Esophagus muscularis mucosa (tissue), 4 donors: ENCODE data around the gene EMP2. TPM values are rescaled to one million over a fixed set of nuclear protein-coding genes. Genes with fewer than 3 reads are reported as not detected.

Experiments used
- DNase-seq: peaks from one replicate; pipeline ENCODE4 v3.0.0-alpha.2; 2017; ENCODE audit errors: extremely low spot score
- H3K27ac ChIP-seq, 4 donors: fragments of 200-600 bp; sonication (generic); replicated peaks in 1 of 4; 1 replicate in 3 of 4; 2 replicates in 1 of 4; pipeline ENCODE4 v1.5.1; 2016 to 2019; ENCODE audit warnings: mild to moderate bottlenecking in 1 of 4
- H3K27me3 ChIP-seq, 4 donors: fragments of 200-600 bp; sonication (generic); one replicate each; pipeline versions ENCODE4 v1.5.1 to v1.6.0; 2016 to 2019
- H3K36me3 ChIP-seq, 4 donors: fragments of 200-600 bp; sonication (generic); one replicate each; pipeline ENCODE4 v1.5.1; 2016 to 2019
- H3K4me1 ChIP-seq, 4 donors: fragments of 200-600 bp; sonication (generic); one replicate each; pipeline ENCODE4 v1.5.1; 2016 to 2019
- H3K4me3 ChIP-seq, 4 donors: fragments of 200-600 bp; sonication (generic); 1 replicate in 2 of 4; 2 replicates in 2 of 4; pipeline ENCODE4 v1.5.1; 2016 to 2019; ENCODE audit warnings: mild to moderate bottlenecking in 4 of 4, moderate library complexity in 1 of 4
- H3K9me3 ChIP-seq, 4 donors: fragments of 200-600 bp; sonication (generic); 1 replicate in 3 of 4; 2 replicates in 1 of 4; pipeline ENCODE4 v1.5.1; 2016 to 2019
- CTCF ChIP-seq, 3 experiments: fragments of 200-600 bp in 2 of 3; fragments of 450-650 bp in 1 of 3; sonication (generic) in 2 of 3; IDR thresholded peaks; one replicate each; pipeline ENCODE4 v1.5.1; 2017 to 2019; ENCODE audit warnings: antibody characterized with exemption in 3 of 3, mild to moderate bottlenecking in 2 of 3, moderate library complexity in 1 of 3
- EP300 ChIP-seq: sonication (generic); formaldehyde crosslinking; IDR thresholded peaks from one replicate; pipeline ENCODE4 v1.6.1; 2017; ENCODE audit warnings: antibody characterized with exemption
- POLR2A ChIP-seq: fragments of 450-650 bp; IDR thresholded peaks from one replicate; pipeline ENCODE4 v1.6.1; 2017; ENCODE audit warnings: antibody characterized with exemption, moderate library complexity, mild to moderate bottlenecking, low read depth
- POLR2AphosphoS5 ChIP-seq, 2 donors: sonication (generic); formaldehyde crosslinking; IDR thresholded peaks; one replicate each; pipeline ENCODE4 v1.6.1; 2017; ENCODE audit warnings: antibody characterized with exemption in 2 of 2
- WGBS: methylation state at CpG from one replicate; pipeline ENCODE4 v1.1.5; 2018; 5-methylcytosine and 5-hydroxymethylcytosine counted together
- intact Hi-C: fragments of 100-400 bp; cut with DNase I; formaldehyde crosslinking; loops from one replicate; pipeline ENCODE4 v1.15.1; 2023
- total RNA-seq, 4 donors: library from RNA; depleted of rRNA; stranded (reverse); fragments of >200 nt; gene quantifications; one replicate each; pipeline versions ENCODE4 v1.1.0 to v1.2.1, GENCODE V29; 2016

Gene EMP2
- total RNA-seq, 4 donors from 2014 or later = 44.1 to 87.1 (median 57.3) TPM

DNA sequence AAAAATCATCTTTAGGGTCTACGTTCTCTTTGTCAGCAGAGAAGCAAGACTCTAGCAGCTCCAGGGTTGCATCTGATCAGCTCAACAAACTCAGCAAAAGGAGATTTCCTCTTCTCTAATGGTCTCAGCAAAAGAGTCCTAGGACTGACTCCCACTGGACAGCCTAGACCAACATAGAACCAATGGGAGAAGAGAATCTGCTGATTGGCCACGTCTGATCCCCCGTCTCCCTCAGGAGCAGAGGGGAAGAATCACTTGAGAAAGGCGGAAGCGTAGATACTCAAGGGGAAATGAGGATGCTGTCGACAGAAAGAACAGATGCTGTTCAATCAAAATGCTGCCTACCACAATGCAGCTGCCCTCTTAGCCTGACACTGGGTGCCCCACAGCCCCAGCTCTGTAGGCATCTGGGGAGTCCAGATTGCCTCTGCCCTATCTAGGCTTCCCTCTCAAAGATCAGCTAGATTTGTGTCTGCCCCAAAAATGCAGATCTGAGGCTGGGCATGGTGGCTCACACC lies 31.5 kb upstream of the EMP2 start:
- no peaks in the 10 kb centered on the region for H3K36me3 ChIP-seq
- intact Hi-C loops = no loop called here
- TF ChIP-seq POLR2AphosphoS5 (IDR thresholded peaks at IDR 0.05) (no peak), POLR2A (no peak), CTCF (IDR thresholded peaks at IDR 0.05) (no peak), EP300 (no peak)
- H3K4me1 ChIP-seq = peaks cover 5 to 17% (median 12%) of the 10 kb centered on the region in 4 donors
- H3K27me3 ChIP-seq = peaks cover 0 to 4% (median 0%) of the 10 kb centered on the region in 4 donors
- no peak for DNase-seq
- no peak overlapping the region for H3K4me3 ChIP-seq
- 90% methylated on average over 6 of the region's 6 CpGs for WGBS
- no peak overlapping the region for H3K27ac ChIP-seq
- no peaks in the 10 kb centered on the region for H3K9me3 ChIP-seq

GRCh38 chr16:10610499-10611184 lies 30.2 kb upstream of the EMP2 start:
- H3K27ac ChIP-seq = no peak overlapping the region
- H3K9me3 ChIP-seq = no peaks in the 10 kb centered on the region
- peaks cover 0 to 11% (median 7%) of the 10 kb centered on the region in 4 donors for H3K4me1 ChIP-seq
- H3K36me3 ChIP-seq = no peaks in the 10 kb centered on the region
- 86% methylated on average over 13 of the region's 13 CpGs for WGBS
- H3K27me3 ChIP-seq = peaks cover 0 to 4% (median 0%) of the 10 kb centered on the region in 4 donors
- intact Hi-C loops = no loop called here
- DNase-seq = no peak
- H3K4me3 ChIP-seq = no peak overlapping the region
- TF ChIP-seq EP300 = no peak
- TF ChIP-seq CTCF (IDR thresholded peaks at IDR 0.05) = no peak
- no peak for TF ChIP-seq POLR2AphosphoS5 (IDR thresholded peaks at IDR 0.05)
- TF ChIP-seq POLR2A = no peak

DNA sequence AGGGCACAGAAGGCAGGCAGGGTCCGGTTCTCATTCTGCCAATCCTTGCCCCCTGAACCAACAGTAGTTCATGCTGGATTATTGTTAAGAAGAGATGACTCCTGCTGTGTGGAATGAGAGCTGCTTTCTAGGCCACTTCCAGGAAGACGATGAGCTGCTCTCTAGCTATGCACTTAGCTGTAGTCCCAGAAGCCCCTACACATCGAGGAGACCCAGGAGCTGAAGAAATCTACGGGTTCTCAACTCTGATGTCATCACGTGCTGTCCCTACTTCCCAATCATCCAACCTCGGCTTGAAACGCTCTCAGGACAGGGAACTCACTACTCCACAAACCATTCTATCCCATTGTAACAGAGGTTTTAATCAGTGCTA lies 29.0 kb upstream of the EMP2 start:
- no peaks in the 10 kb centered on the region for H3K36me3 ChIP-seq
- H3K27ac ChIP-seq = no peak overlapping the region
- H3K9me3 ChIP-seq = no peaks in the 10 kb centered on the region
- DNase-seq = no peak
- peaks cover 0 to 11% (median 7%) of the 10 kb centered on the region in 4 donors for H3K4me1 ChIP-seq
- intact Hi-C loops = no loop called here
- TF ChIP-seq POLR2A = no peak
- TF ChIP-seq CTCF (IDR thresholded peaks at IDR 0.05) = no peak
- H3K27me3 ChIP-seq = peaks cover 0 to 4% (median 0%) of the 10 kb centered on the region in 4 donors
- H3K4me3 ChIP-seq = no peak overlapping the region
- WGBS = 67% methylated on average over 7 of the region's 7 CpGs

- intact Hi-C loops = no loop called here
- H3K9me3 ChIP-seq = no peaks in the 10 kb centered on the region
- H3K27ac ChIP-seq = no peak overlapping the region
- H3K27me3 ChIP-seq = peaks cover 0 to 4% (median 0%) of the 10 kb centered on the region in 4 donors
- WGBS = 52% methylated on average over 7 of the region's 11 CpGs
- H3K36me3 ChIP-seq = no peaks in the 10 kb centered on the region
- H3K4me3 ChIP-seq = no peak overlapping the region
- no peak for DNase-seq
- TF ChIP-seq CTCF (IDR thresholded peaks at IDR 0.05) = no peak
- no peak for TF ChIP-seq POLR2A
- no peak for TF ChIP-seq POLR2AphosphoS5 (IDR thresholded peaks at IDR 0.05)
- no peak for TF ChIP-seq EP300
- H3K4me1 ChIP-seq = peaks cover 0 to 11% (median 7%) of the 10 kb centered on the region in 4 donors
Measured at GRCh38 chr16:10608687-10609401, 28.4 kb upstream of the EMP2 start.
